Fibroblast of skin of right biceps (primary cell): ENCODE measurements around the gene RASL11B.

Experiments
- DNase-seq: peaks from one replicate; pipeline ENCODE4 v3.0.0-alpha.2; 2013

Gene RASL11B

DNA sequence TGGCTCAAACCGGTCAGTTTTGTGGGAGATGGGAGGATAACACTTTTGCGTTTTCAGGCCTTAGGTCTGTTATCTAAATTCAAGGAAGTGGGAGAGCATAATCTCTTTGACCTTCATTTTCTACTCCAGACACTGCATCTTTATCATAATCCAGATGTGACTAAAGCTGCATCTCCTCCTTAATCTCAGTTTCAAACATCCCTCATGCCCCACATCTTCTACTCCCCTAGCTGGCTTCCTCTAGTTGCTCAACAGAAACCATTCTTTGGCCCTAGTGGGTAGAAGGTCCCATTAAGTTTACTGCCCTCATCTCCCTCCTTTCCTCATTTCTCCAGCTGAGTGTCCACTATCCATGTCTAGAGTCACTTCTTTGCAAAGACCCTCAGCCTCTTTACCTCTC lies 18.8 kb upstream of the RASL11B start:
- no peak for DNase-seq

DNA sequence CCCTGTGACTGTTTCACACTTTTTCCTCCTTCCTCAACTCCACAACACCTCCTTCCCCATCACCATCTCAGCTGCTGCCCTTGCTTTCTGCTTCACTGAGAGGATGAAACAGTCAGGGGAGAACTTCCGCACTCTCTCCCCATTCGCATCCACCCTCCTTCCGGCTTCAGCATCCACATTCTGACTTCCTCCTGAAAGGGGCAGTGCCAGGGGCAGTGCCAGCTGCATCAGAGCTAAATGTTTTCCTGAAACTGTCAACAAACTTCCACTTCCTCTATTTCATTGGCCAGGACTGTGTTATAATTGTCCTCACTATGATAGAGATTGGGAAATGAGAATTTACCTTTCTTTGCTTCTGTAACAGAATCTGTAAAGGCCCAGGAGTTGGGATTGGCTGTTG lies 18.2 kb upstream of the RASL11B start:
- DNase-seq: no peak

DNA sequence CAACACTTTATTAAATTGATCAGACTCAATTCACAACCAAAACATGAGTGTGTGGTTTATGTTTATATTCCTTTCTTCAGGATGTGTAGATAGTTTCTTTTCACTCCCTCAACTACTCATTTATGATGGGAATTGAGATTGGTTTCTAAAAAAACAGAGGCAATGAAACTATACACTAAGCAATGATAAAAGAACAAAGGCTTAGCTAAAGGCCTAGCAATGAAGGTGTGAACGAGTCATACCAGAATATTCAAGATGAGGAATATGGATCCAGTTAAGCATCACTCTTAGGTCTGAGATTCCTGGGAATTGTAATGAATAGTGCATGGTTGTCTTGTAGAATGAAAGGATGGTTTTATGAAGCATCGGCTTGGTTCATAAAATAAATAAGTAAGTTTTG lies 17.5 kb upstream of the RASL11B start:
- no peak for DNase-seq

DNA sequence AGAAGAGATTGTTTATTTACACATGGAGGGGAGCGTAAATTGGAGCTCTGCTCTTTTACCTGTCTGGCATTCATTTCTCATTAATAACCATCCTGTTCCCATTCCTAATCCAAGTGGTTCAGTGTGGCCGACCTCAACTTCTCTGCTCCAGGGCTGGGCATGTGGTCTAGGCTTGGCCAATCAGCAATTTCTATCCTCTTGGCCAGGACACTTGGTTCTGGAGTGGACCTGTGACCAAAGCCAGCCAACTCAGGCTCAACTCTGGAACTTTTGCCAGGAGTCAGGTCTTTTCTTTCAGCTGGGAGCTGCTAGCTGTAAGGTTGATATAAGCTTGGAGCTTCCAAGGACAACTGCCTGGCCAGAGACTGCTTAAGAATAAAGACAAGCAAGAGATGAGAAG lies 15.6 kb upstream of the RASL11B start:
- DNase-seq: no peak

DNA sequence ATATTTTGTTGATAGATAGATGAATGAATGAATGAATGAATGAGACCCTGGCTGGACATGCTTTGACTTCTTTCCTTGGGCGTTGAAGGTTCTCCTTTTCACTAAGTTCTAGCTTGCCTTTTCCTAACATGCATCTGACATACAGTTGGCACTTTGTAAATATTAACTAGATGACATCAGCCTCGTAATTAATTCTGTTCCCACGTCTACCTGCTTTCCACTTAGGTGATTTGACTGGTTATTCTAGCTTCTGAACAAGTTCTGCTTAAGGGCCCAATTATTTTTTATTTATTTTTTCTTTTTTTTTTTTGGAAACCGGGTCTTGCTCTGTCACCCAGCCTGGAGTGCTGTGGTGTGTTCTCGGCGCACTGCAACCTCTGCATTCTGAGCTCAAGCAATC lies 13.9 kb upstream of the RASL11B start:
- DNase-seq: no peak

DNA sequence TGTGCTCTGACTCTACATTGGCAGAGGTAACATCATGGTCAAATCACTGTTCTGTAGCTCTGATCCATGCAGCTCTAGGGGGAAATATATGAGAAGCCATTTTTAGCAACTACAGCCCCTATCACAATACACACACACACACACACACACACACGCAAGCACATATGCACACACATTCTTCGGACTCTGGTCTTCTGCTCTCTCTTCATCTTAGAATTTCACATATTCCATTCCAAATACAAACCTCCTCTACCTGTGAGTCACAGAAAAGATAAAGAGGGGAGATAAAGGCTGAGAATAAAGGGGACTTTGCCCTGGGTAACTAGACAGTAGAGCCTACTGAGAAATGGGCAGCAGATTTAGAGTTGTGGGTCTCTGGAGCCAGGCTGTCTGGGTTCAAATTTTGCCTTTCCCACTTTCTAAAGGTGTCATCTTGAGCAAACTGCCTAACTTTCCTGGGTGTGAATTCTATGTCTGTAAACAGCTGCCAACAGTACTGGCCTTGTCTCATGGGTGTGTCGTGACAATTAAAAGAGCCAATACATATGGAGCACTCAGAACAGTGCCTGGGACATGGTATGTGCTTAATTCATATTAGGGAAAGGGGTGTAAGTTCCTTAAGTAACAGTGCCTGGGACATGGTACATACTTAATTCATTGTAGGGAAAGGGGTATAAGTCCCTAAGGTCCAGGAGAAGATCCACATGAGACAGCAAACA lies 11.6 kb upstream of the RASL11B start:
- no peak for DNase-seq

DNA sequence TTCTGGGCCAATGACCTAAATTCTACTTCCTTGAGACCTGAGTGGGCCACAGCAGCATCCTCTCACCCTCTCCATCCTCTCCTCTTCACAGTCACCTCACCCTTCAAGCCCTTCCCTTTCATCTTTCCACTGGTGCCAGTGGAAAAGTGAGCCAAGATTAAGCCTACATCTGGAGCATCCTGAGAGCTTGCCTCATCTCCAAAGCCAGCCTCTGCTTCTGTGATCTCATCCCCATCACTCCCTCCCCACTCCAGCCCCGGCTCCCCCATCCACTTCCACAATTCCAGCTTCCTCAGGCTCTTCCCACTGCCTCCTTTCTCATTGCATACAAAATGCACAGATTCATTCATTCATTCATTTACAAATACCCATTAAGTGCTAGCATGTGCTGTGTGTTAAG lies 10.1 kb upstream of the RASL11B start:
- DNase-seq: no peak

DNA sequence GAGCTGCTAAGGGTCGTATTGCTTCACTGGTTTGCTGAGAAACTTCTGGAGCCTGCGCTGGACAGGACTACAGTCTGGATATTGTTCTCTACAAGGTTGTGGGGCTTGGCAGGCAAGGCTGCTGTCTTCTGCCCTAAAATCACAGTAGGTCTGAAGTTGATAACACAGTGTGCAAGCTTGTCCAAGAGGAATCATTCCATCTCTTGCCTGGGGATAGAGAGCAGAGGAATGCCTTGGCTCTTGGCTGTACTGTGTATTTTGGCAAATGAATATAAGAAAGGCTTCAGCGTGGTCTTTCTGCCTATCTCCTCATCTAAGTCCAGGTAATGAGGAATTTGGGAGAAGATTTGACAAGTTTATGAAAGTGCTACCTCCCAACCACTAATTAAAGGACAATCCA lies 9.4 kb upstream of the RASL11B start:
- peak; percentile 40 for DNase-seq

DNA sequence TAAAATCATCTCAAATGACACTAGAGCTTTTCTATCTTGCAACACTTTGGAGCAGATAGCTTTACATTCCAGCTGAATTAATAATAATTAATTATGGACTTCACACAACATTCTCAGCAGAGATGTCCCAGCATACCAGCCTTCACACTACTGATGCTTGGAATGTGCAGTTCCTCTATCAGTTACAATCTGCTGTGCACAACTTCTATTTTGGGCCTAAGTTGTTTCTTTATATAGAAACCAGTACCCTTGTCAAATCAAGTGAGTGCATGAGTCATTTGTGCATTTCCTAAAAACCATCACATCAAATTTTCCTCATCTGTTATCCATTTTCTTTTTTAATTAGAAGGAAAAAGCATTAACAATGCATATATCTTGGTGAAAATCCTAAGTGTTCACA lies 8.8 kb upstream of the RASL11B start:
- DNase-seq: peak; percentile 93

DNA sequence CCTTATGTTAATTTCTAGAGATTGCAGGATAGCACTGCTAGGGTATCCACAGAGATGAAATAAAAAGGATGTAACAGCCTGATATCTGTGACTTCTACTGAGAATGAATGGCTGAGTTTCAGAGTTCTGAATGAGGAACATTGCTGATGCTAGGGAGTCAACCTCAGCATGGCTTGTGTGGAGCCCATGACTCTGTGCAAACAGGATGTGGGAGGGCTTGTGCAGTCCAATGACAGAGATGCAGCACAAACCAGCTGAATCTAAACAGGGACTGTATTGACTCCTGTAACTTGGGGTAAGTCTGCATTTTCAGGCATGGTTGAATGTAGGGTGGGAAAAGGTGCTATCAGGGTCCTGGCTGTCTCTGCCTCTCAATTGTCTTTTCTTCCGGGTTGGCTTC lies 5.3 kb upstream of the RASL11B start:
- no peak for DNase-seq

DNA sequence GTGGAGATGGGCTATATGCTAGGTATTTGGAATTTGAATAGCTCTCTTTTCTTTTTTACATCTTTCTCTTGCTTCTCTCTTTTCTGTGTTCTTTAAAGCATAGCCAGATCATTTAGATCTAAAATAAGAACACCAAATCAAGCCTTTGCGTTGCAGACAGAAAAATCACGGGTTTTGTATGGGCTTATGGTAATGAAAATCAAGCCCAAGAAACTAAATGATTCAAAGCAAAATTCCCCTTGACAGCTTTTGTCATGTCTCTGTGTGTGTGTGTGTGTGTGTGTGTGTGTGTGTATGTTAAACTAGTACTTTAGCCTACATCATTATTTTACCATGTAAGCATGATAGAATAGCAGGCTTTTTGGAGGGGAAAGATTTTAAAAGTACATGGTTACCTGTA lies 1.8 kb upstream of the RASL11B start:
- no peak for DNase-seq

DNA sequence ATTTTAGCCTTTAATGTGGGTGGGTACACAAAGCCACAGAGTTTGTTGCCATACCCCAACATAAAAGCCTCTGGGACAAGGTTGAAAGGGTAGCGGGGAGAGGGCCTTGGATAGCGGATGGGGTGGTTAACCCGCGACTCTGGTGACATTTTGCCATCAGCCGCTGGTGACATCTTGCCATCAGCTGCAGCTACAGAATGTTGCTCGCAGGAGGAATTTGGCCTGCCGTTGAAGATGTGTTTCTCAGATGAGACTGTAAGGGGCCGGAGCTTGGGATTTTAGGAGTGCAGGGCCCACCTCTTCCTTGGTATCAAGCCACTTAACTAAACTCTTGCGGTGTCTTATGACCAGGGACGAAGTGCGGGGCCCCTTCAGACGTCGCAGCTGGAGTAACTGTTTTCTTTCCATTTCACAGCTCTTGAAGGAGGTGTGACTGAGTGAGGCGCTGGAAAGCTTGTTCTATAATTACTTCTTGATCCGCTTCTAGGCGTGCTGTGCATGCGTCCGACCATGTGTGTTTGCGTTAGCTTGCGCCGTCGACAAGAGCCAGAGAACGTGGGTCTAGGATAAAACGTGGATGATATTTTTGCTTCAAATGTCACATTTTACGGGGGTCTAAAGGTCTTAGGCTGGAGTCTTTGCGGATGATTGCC lies 820 bp upstream of the RASL11B start:
- DNase-seq: no peak

DNA sequence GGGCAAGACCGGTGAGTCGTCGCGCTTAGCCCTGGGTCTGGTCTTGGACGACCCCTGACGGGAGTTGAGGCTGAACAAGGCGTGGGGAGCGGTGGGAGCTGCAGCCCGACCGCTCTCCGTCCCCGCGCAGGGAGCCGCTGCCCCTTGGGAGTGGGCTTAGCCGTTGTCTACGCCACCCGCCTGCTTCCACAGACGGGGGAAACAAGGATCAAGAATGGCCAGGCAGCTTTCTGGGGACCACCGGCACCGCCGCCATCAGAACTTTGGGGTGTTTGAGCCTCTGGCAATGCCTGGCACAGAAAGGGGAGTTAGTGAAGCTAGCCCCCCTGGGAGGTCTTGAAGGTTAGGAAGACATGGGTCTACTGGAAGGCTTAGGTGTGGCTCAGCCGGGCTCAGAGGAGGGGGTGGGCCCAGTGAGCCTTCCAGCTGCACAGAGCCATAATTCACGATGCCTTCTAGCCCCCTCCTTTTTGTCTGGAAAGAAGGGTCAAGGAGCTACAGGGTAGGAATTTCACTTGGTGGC lies 583 bp downstream of the RASL11B start:
- no peak for DNase-seq

DNA sequence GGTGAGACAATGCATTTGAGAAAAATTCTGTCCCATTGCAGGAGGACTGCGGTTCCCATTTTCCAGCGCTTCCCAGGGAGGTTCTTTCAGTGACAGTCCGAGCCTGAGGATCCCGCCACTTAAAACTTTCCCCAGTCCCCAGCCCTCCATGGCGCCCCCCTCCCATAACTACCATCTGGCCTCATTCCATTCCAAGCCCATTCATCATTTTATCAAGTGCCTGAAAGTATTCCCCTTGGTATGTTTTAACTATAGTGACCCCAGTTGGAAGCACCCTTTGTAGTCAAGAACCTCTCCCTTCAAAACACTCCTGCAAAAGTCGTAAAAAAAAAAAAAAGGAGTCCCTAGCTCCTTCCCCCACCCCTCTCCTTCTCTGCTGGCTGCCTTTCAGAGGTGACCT lies 1.2 kb downstream of the RASL11B start:
- no peak for DNase-seq

DNA sequence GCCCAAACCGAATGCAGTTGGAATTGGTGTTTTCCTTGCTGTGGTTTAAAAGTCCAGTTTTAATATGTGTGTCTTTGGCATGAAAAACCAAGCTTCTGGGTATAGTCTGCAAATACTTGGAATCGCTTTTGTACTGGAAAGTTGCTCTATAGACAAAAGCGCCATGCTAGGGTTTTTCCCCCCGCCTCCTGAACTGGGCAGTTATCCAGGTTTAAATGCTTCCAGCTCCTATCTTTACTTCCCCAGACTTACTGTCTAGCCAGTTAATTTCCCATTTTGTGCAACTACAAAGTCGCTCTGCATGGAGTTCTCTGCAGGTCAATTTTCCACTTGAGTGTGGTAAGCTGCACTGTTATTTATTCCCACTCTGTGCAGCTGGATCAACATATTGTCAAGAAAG lies 2.7 kb downstream of the RASL11B start:
- DNase-seq: peak; percentile 72

DNA sequence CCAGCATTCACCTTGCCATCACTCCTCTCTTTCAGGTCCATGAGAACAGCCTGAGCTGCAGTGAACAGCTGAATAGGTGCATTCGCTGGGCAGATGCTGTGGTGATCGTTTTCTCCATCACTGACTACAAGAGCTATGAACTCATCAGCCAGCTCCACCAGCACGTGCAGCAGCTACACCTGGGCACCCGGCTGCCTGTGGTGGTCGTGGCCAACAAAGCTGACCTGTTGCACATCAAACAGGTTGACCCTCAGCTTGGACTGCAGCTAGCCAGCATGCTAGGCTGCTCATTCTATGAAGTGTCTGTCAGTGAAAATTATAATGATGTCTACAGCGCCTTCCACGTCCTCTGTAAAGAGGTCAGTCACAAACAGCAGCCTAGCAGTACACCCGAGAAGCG lies 3.2 kb downstream of the RASL11B start:
- DNase-seq: no peak

DNA sequence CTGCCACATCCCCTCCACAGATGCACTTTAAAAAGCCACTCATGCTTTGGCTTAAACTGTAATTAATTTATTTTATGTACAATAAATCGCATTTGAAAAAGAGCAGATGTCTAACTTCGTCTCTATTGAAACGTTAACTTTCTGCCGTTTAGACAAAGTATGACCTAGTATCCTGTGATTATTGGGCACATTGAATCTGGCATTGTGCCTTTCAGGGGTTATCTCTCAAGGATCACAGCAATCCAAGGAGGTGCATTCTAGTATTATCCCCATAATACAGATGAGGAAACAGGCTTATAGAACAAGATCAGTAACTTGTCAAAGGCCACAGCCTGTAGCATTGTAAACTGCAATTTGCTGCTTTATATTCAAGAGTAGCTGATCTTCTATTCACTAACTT lies 4.6 kb downstream of the RASL11B start:
- no peak for DNase-seq

DNA sequence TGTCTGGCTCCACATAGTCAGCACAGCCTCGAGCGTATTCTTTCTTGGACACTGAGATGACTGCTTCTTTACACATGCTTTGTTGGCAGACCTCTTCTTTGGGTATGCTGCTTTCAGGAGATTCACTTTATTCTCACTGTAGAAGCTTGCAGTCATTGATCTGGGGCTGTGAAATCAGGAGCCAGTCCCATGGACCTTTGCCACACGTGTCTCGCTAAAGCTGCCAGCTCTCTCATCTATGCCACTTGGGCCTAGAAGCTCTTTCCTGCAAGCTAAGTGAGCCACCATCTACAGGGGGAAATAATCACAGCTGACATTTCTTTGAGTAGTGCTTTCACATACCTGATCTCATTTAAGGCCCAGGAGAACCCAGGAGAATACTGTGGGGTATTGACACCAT lies 5.0 kb downstream of the RASL11B start:
- DNase-seq: no peak

DNA sequence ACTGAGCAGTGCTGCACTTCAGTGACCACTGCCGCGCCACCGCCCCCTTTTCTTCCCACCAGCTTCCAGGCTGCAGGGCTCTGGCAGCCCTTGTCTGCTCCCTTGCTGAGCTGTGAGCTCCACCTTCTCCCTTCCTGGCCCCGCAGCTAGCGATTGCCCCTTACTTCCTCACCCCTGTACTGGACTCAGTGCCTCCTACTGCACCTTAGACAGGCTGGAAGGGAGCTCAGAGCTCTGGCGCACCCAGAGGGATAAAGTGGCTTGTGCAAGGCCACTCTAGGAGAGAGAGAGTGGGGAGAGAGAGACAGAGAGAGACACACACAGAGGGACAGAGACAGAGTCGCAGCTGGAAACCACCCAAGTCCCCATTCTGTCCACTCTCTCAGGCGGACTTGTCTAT lies 6.0 kb downstream of the RASL11B start:
- DNase-seq: no peak

DNA sequence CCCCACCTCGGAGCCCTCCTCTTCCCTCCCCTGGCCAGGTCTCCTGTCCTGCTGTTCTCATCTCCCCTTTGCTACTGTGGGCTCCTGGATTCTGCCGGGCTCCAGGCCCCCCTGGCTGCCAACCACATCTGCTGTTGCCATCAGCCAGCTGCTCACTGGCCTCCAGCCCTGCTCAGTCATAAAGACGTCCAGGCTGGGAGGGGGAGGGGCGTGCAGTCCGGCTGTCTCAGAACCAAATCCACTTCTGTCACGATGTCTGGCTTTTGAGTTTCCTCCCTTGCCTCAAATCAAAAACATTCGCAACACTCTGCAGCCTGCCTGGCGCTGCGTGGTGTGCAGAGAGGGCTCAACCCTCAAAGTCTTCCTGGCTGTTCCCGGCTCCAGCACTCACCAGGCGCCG lies 7.1 kb downstream of the RASL11B start:
- peak; percentile 56 for DNase-seq

DNA sequence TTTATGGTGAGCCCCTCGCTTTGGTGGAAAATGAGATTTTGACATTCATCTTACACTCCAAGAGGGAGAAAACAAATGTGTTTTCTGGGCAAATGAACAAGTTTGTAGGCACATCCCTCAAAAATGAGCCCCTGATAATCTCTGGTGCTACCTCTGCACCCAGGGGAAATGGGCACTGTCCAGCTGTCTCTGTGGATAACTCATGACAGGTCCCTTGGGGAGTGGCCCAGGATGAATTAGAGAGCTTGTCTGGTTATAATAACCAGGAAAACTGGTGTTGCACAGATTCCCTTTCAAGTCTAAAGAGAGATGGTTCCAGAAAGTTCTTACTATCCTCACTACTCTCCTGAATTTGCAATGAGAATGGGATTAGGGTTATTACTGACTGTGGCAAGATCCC lies 7.5 kb downstream of the RASL11B start:
- DNase-seq: no peak

DNA sequence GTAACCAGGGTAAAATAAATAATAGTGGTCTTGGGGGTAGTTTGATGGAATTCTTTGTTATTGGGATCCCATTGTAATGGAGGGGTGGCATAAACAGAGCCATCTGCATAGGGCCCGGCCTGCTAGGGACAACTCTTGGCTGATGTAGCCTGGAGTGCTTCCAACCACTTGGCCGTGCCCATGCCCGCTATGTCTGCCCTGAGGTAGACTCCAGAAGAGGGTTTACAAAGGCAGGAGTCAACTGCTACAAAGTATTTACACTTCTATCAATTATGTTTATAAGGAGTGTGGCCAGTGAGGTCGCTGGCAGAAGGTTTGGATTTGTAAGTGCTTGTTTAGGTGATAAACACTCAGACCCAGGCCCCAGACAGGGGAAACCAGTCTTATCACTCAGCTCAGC lies 8.1 kb downstream of the RASL11B start:
- DNase-seq: no peak

DNA sequence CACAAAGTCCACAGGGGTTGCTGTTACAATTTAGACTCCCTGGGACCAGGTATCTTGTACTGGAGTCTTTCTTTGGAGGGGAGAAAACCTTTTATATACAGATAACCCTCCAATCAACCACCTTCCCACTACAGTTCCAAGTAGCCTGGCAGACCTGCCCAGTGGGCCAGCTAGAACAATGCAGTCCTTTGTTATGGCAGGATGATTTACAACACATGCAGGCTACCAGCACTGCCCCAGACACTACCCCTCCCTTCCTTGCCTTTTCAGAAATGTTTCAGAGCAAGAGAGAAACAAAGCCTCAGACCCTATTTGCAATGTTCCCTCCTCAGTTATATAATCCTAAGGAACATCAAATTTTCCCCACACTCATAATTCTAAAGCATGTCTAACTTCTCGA lies 11.1 kb downstream of the RASL11B start:
- no peak for DNase-seq

DNA sequence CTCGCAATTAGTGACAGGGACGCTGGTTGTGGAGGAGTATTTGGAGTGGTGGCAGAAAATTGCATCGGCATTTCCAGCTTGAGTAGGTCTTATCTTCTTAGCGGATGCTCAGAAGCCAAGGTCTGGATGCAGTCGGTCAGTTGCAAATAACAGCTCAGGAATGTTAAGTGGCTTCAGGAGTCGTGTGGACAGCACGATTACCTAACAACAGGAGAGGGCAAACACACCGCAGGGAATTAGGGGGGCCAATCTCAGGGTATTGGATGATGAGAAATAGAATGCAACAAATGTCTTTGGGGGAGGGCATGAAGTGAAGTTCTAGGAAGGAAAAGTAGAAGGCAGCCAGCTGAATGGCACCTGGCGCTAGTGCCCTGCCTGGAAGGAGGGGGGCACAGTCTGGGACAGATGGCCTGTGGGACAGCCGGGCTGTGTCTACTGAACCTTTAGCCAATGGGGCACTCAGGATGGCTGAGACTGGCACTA lies 11.8 kb downstream of the RASL11B start:
- no peak for DNase-seq

DNA sequence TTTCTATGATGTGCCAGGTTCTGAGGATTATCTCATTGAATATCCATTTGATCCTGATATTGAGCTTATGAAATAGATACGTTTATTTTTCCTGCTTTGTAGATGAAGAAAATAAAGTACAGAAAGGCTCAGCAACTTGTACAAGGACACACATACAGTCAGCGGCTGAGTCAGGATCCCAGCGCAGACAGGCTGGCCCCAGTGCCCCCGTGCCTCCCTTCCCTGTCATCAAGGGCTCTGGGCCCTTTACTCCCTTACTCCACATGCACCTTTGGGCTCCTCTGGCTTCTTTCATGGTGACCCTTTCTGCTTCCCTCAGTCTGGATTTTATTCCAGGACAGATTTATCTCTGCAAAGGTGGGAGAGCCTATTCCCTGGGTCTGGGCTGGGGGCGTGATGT lies 12.8 kb downstream of the RASL11B start:
- DNase-seq: no peak
